MM.1S (cell line): Measurements from ENCODE around the gene RASGRP4.
"Not testable (repeated sequence)": the region's sequence is repeated elsewhere in the genome, so short reads cannot be mapped to it uniquely, and the experiment has no call there.

Experiments
- EZH2 ChIP-seq: fragments of 300-600 bp; sonication (generic); optimal IDR thresholded peaks from 2 replicates; pipeline ENCODE3; 2017; ENCODE audit warnings: low read depth, mild to moderate bottlenecking, antibody characterized with exemption, low read length, mixed read lengths
- EZH2phosphoT487 ChIP-seq: fragments of 300-600 bp; sonication (generic); IDR thresholded peaks from 2 replicates; pipeline ENCODE4 v1.6.1; 2018; ENCODE audit warnings: antibody characterized with exemption, low read length
- TF ChIP-seq, protein P1 (sequence below): fragments of 300-600 bp; sonication (generic); IDR thresholded peaks from 2 replicates; pipeline ENCODE4 v1.5.1; 2016; ENCODE audit warnings: antibody characterized with exemption, low read length, mixed read lengths

DNA sequence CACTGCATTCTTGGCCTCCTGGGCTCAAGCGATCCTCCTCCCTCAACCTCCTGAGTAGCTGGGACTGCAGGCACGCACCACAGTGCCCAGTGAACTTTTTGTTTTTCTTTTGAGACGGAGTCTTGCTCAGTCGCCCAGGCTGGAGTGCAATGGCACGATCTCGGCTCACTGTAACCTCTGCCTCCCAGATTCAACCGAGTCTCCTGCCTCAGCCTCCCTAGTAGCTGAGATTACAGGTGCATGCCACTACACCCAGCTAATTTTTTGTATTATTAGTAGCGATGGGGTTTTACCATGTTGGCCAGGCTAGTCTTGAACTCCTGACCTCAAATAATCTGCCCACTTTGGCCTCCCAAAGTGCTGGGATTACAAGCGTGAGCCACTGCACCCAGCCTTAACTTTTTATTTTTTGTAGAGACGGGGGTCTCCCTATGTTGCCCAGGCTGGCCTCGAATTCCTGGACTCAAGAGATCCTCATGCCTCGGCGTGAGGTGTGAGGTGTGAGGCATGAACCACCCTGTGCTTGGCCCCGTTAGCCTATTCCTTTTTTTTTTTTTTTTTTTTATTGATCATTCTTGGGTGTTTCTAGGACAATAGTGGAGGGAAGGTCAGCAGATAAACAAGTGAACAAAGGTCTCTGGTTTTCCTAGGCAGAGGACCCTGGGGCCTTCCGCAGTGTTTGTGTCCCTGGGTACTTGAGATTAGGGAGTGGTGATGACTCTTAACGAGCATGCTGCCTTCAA is 62.9 kb downstream of the RASGRP4 start:
- TF ChIP-seq, protein P1, sequence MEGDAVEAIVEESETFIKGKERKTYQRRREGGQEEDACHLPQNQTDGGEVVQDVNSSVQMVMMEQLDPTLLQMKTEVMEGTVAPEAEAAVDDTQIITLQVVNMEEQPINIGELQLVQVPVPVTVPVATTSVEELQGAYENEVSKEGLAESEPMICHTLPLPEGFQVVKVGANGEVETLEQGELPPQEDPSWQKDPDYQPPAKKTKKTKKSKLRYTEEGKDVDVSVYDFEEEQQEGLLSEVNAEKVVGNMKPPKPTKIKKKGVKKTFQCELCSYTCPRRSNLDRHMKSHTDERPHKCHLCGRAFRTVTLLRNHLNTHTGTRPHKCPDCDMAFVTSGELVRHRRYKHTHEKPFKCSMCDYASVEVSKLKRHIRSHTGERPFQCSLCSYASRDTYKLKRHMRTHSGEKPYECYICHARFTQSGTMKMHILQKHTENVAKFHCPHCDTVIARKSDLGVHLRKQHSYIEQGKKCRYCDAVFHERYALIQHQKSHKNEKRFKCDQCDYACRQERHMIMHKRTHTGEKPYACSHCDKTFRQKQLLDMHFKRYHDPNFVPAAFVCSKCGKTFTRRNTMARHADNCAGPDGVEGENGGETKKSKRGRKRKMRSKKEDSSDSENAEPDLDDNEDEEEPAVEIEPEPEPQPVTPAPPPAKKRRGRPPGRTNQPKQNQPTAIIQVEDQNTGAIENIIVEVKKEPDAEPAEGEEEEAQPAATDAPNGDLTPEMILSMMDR: not testable (repeated sequence)
- not testable (repeated sequence) for TF ChIP-seq EZH2, EZH2phosphoT487
